Raji (cell line): ENCODE data around the gene ZNF525.
A peak's percentile ranks its signal among the peaks of the same experiment; 100 is the strongest.

Experiments used
- POLR2A ChIP-seq: IDR thresholded peaks from 2 replicates; pipeline ENCODE4 v1.6.1; 2011; ENCODE audit warnings: low read depth, low read length, control low read depth; ENCODE audit not compliant: insufficient read depth

Gene ZNF525

GRCh38 chr19:53389978-53390377 lies 24.5 kb downstream of the ZNF525 start:
- no peak for TF ChIP-seq POLR2A

GRCh38 chr19:53394522-53394973 lies 29.0 kb downstream of the ZNF525 start:
- no peak for TF ChIP-seq POLR2A

GRCh38 chr19:53394974-53395839 lies 29.7 kb downstream of the ZNF525 start, which contains the start of gene ZNF765:
TSS of gene ZNF765 (plus strand) at chr19:53395149. CDS start at chr19:53398016, 2,867 bp downstream.
- TF ChIP-seq POLR2A, result peak; percentile 82

- TF ChIP-seq POLR2A, result no peak
Observed at GRCh38 chr19:53396525-53396868, 31.0 kb downstream of the ZNF525 start.

GRCh38 chr19:53409505-53410204 lies 44.1 kb downstream of the ZNF525 start:
- TF ChIP-seq POLR2A, result no peak

- TF ChIP-seq POLR2A, result no peak
Observed at GRCh38 chr19:53422551-53422950, 57.0 kb downstream of the ZNF525 start.

- TF ChIP-seq POLR2A, result no peak
Observed at GRCh38 chr19:53424968-53425597, 59.6 kb downstream of the ZNF525 start.

- TF ChIP-seq POLR2A, result peak; percentile 83
Observed at GRCh38 chr19:53431399-53432087, 66.0 kb downstream of the ZNF525 start, which contains the start of gene ZNF761. TSS of gene ZNF761 (plus strand) at chr19:53431984. CDS start at chr19:53447269, 15,285 bp downstream.

GRCh38 chr19:53432088-53432661 lies 66.7 kb downstream of the ZNF525 start:
- no peak for TF ChIP-seq POLR2A
